GM12878 (cell line): ENCODE measurements around the gene ANTKMT. TPM values are rescaled to one million over a fixed set of nuclear protein-coding genes. Genes with fewer than 3 reads are reported as not detected.

Experiments
- ATAC-seq: fragments of 200-7000 bp; cut with Tn5 transposase; 3 replicates; pipeline ENCODE4 v1.9.1; 2020; ENCODE audit warnings: mild to moderate bottlenecking, moderate library complexity
- BruUV-seq: library from RNA; stranded (reverse); fragments of 400-500 nt; replicated peaks from 2 replicates; lab custom pipeline; 2021; lab: Mats Ljungman, UMichigan
- CTCF ChIA-PET: fragments of 300-600 bp; sonication (Branson Sonifier 250); formaldehyde crosslinking; extraction: SDS; loops from one replicate; lab custom pipeline; 2021; ENCODE audit warnings: inconsistent platforms; lab: Yijun Ruan, JAX
- POLR2A ChIA-PET: fragments of 350-600 bp; formaldehyde crosslinking; extraction: SDS; loops from one replicate; lab custom pipeline; 2021; ENCODE audit warnings: inconsistent platforms; lab: Charles Lee
- RAD21 ChIA-PET: fragments of 300-600 bp; sonication (Branson Sonifier 250); formaldehyde crosslinking; loops from one replicate; lab custom pipeline; 2023; ENCODE audit warnings: antibody characterized with exemption; ENCODE audit not compliant: unreplicated experiment; lab: Charles Lee
- SMC1A ChIA-PET: fragments of 300-600 bp; sonication (Branson Sonifier 250); formaldehyde crosslinking; loops from one replicate; lab custom pipeline; 2023; ENCODE audit not compliant: unreplicated experiment, uncharacterized antibody; lab: Charles Lee
- DNase-seq: peaks from one replicate; pipeline ENCODE4 v3.0.0-alpha.2; 2011; ENCODE audit warnings: low read depth, low spot score
- FAIRE-seq: peaks from 3 replicates; lab custom pipeline; 2011; peaks lifted over from hg19 to GRCh38; lab: Jason Lieb, UNC
- H2AFZ ChIP-seq: 2 replicates; pipeline ENCODE4 v1.6.0; 2011; ENCODE audit warnings: low read depth, low read length, control low read depth; ENCODE audit not compliant: control insufficient read depth
- H3K27ac ChIP-seq: 2 replicates; pipeline ENCODE4 v1.5.1; 2011; ENCODE audit warnings: control low read depth; ENCODE audit not compliant: control insufficient read depth, insufficient read depth
- H3K27me3 ChIP-seq, 2 experiments: replicated peaks in 1 of 2; 2 replicates each; pipeline versions ENCODE4 v1.6.0 to v1.6.1; 2011; ENCODE audit warnings: low read length in 1 of 2; ENCODE audit not compliant: control insufficient read depth in 2 of 2, insufficient read depth in 2 of 2
- H3K36me3 ChIP-seq, 2 experiments: 2 replicates each; pipeline ENCODE4 v1.5.1; 2011; ENCODE audit warnings: low read length in 1 of 2; ENCODE audit not compliant: control insufficient read depth in 2 of 2, insufficient read depth in 2 of 2
- H3K4me1 ChIP-seq: 2 replicates; pipeline ENCODE4 v1.6.1; 2011; ENCODE audit warnings: mild to moderate bottlenecking, low read length, moderate library complexity, mixed read lengths; ENCODE audit not compliant: control insufficient read depth, insufficient read depth
- H3K4me2 ChIP-seq: 2 replicates; pipeline ENCODE4 v1.6.0; 2011; ENCODE audit warnings: control low read depth; ENCODE audit not compliant: control insufficient read depth, insufficient read depth
- H3K4me3 ChIP-seq: fragments of 200-600 bp; sonication (generic); 2 replicates; pipeline ENCODE4 v1.5.1; 2016
- H3K79me2 ChIP-seq: 2 replicates; pipeline ENCODE4 v1.6.0; 2011; ENCODE audit warnings: low read length; ENCODE audit not compliant: control insufficient read depth, insufficient read depth
- H3K9ac ChIP-seq: 2 replicates; pipeline ENCODE4 v1.8.0; 2011; ENCODE audit warnings: low read length, control low read depth, mixed read lengths; ENCODE audit not compliant: control insufficient read depth, insufficient read depth
- H3K9me3 ChIP-seq: replicated peaks from 3 replicates; pipeline ENCODE4 v1.5.1; 2011; ENCODE audit warnings: mild to moderate bottlenecking, low read length; ENCODE audit not compliant: control insufficient read depth, insufficient read depth
- H4K20me1 ChIP-seq: 2 replicates; pipeline ENCODE4 v1.6.0; 2011; ENCODE audit not compliant: control insufficient read depth, insufficient read depth
- CBX5 ChIP-seq: sonication (generic); IDR thresholded peaks from 2 replicates; pipeline ENCODE4 v1.6.1; 2016; ENCODE audit warnings: low read depth, moderate library complexity, mild to moderate bottlenecking, inconsistent platforms
- NR2C2 ChIP-seq: IDR thresholded peaks from 2 replicates; pipeline ENCODE4 v1.6.1; 2011; ENCODE audit warnings: borderline replicate concordance, low read depth; ENCODE audit not compliant: control insufficient read depth, insufficient read length
- PML ChIP-seq: IDR thresholded peaks from 2 replicates; pipeline ENCODE4 v1.6.1; 2012; ENCODE audit warnings: low read length, inconsistent platforms
- PRDM15 ChIP-seq: fragments of 450-650 bp; formaldehyde crosslinking; IDR thresholded peaks from 2 replicates; pipeline ENCODE4 v1.4.0; 2020; ENCODE audit warnings: mild to moderate bottlenecking, moderate library complexity
- SIN3A ChIP-seq: IDR thresholded peaks from 2 replicates; pipeline ENCODE4 v1.6.1; 2012; ENCODE audit warnings: low read depth, low read length, improper control_type of control experiment
- SP1 ChIP-seq: IDR thresholded peaks from one replicate; pipeline ENCODE4 v1.6.1; 2011; ENCODE audit warnings: low read depth, low read length
- TCF12 ChIP-seq: IDR thresholded peaks from 2 replicates; pipeline ENCODE4 v1.6.1; 2011; ENCODE audit warnings: low read depth, mild to moderate bottlenecking, low read length
- USF1 ChIP-seq: IDR thresholded peaks from 2 replicates; pipeline ENCODE4 v1.6.1; 2011; ENCODE audit warnings: borderline replicate concordance, low read depth, mild to moderate bottlenecking, moderate library complexity, mixed read lengths, low read length; ENCODE audit not compliant: insufficient read depth; ENCODE audit errors: extremely low read length
- WGBS: methylation state at CpG from one replicate; pipeline ENCODE4 v1.1.6; 2016; ENCODE audit warnings: low lambda C conversion rate; ENCODE audit not compliant: insufficient replicate concordance, insufficient coverage; ENCODE audit errors: missing lambda C conversion rate; 5-methylcytosine and 5-hydroxymethylcytosine counted together
- in situ Hi-C: fragments of 300-500 bp; cut with MboI; formaldehyde crosslinking; loops from 9 replicates; pipeline ENCODE4 v1.14.3; 2018; ENCODE audit warnings: mixed read lengths
- intact Hi-C: fragments of 100-400 bp; cut with micrococcal nuclease; formaldehyde crosslinking; loops from one replicate; pipeline ENCODE4 v1.14.2; 2022; ENCODE audit not compliant: unreplicated experiment
- polyA plus RNA-seq, 11 experiments: library from polyadenylated mRNA; depleted of rRNA in 4 of 11; unstranded in 6 of 11; stranded (reverse) in 5 of 11; fragments of >200 nt; fragmentation: Nextera tagmentation in 4 of 11; fragmentation: Illumina TruSeq in 1 of 11; extraction: Ambion mirVana in 4 of 11; extraction: Trizol in 1 of 11; gene quantifications; 1 replicate in 1 of 11; 2 replicates in 10 of 11; pipeline versions ENCODE4 v1.2.1 to v1.2.3, GENCODE V29; 2011 to 2016; ENCODE audit warnings: inconsistent platforms in 2 of 11, missing spikeins in 2 of 11, low read depth in 1 of 11
- total RNA-seq, 4 experiments: library from RNA; depleted of rRNA in 3 of 4; stranded (reverse); fragments of >200 nt in 3 of 4; fragmentation: Illumina TruSeq in 1 of 4; extraction: Trizol in 1 of 4; gene quantifications; 2 replicates each; pipeline versions ENCODE4 v1.2.1 to v1.2.3, GENCODE V29; 2013 to 2021

ANTKMT gene
- total and polyA plus RNA-seq, 10 of the 15 experiments (the other 5 are each of a cell fraction or from before 2014, with no cell fraction given) = 0.58 to 60.5 (median 25.8) TPM

GRCh38 chr16:765488-765865 is 44.5 kb downstream of the ANTKMT start (continued):
- TF ChIP-seq TCF12 (no peak), NR2C2 (no peak), SIN3A (no peak), CBX5 (no peak)

GRCh38 chr16:766008-766819 is 45.3 kb downstream of the ANTKMT start:
- intact Hi-C loops (no loop called here), in situ Hi-C loops (no loop called here)
- SMC1A ChIA-PET = no interaction called here
- CTCF ChIA-PET = no interaction called here
- RAD21 ChIA-PET = no interaction called here
- Histone ChIP-seq H3K36me3 (no peaks in the 10 kb centered on the region), H3K4me3 (no peak overlapping the region), H3K4me1 (no peaks in the 10 kb centered on the region), H3K79me2 (no peaks in the 10 kb centered on the region), H4K20me1 (no peaks in the 10 kb centered on the region), H3K9me3 (no peaks in the 10 kb centered on the region), H3K9ac (no peak overlapping the region), H3K27me3 (no peaks in the 10 kb centered on the region), H2AFZ (no peak overlapping the region), H3K27ac (no peak overlapping the region), H3K4me2 (no peak overlapping the region)
- FAIRE-seq (no peak), DNase-seq (no peak), ATAC-seq (no peak)
- TF ChIP-seq USF1 (no peak), PML (no peak), SP1 (no peak), PRDM15 (CRISPR knock-in tag) (no peak)
- POLR2A ChIA-PET = interaction anchor here (0.5 kb wide), 1 partner anchor 268 kb away, joined by 3 read pairs; no protein-coding TSS in a partner anchor
- 42% methylated on average over 25 of the region's 29 CpGs for WGBS
- no TSS peak for BruUV-seq
